SU-DHL-6 (cell line): ENCODE results near the gene HSD11B2.

Source experiments
- CTCF ChIP-seq: fragments of 200-600 bp; sonication (generic); IDR thresholded peaks from one replicate; pipeline ENCODE4 v1.5.1; 2017; ENCODE audit warnings: antibody characterized with exemption, mild to moderate bottlenecking, low read length, moderate library complexity; ENCODE audit not compliant: insufficient read depth, poor library complexity, severe bottlenecking
- EZH2phosphoT487 ChIP-seq: fragments of 200-600 bp; sonication (generic), shearing (Covaris generic); conservative IDR thresholded peaks from 2 replicates; pipeline ENCODE4 v1.6.1; 2018; ENCODE audit warnings: mild to moderate bottlenecking, antibody characterized with exemption, low read length, moderate library complexity, mixed read lengths

- TF ChIP-seq CTCF = no peak
- no peak for TF ChIP-seq EZH2phosphoT487
These were observed 30.9 kb upstream of the HSD11B2 start for GRCh38 chr16:67399749-67400704.
